Small intestine (tissue), 7 donors: ENCODE data around the gene ARHGAP10. TPM values are rescaled to one million over a fixed set of nuclear protein-coding genes. Genes with fewer than 3 reads are reported as not detected.
"Not testable (repeated sequence)": the region's sequence is repeated elsewhere in the genome, so short reads cannot be mapped to it uniquely, and the experiment has no call there.

Experiments used
- DNase-seq, 2 donors: peaks; one replicate each; pipeline versions ENCODE4 v3.0.0 to v3.0.0-alpha.2; 2013
- FAIRE-seq: peaks from 2 replicates; lab custom pipeline; 2012; peaks lifted over from hg19 to GRCh38; lab: Jason Lieb, UNC
- H3K27ac ChIP-seq, 3 donors: one replicate each; pipeline ENCODE4 v1.5.1; 2013; ENCODE audit warnings: low read length in 2 of 3, mild to moderate bottlenecking in 2 of 3, control low read depth in 1 of 3, inconsistent platforms in 1 of 3, low read depth in 1 of 3, moderate library complexity in 1 of 3
- H3K27me3 ChIP-seq, 3 donors: one replicate each; pipeline ENCODE4 v1.6.1; 2013; ENCODE audit warnings: low read length in 3 of 3, inconsistent platforms in 1 of 3; ENCODE audit not compliant: control insufficient read depth in 3 of 3, insufficient read depth in 3 of 3
- H3K36me3 ChIP-seq, 3 donors: one replicate each; pipeline ENCODE4 v1.6.1; 2013; ENCODE audit warnings: low read length in 3 of 3, inconsistent platforms in 1 of 3, low read depth in 1 of 3, mild to moderate bottlenecking in 1 of 3, moderate library complexity in 1 of 3; ENCODE audit not compliant: control insufficient read depth in 3 of 3, insufficient read depth in 2 of 3
- H3K4me1 ChIP-seq, 3 donors: one replicate each; pipeline ENCODE4 v1.6.1; 2013; ENCODE audit warnings: low read length in 2 of 3, inconsistent platforms in 1 of 3, low read depth in 1 of 3, mild to moderate bottlenecking in 1 of 3, moderate library complexity in 1 of 3; ENCODE audit not compliant: control insufficient read depth in 3 of 3, insufficient read depth in 2 of 3
- H3K4me3 ChIP-seq, 3 donors: one replicate each; pipeline ENCODE4 v1.5.1; 2013; ENCODE audit warnings: low read length in 3 of 3, control low read depth in 1 of 3, inconsistent platforms in 1 of 3, low read depth in 1 of 3, mild to moderate bottlenecking in 1 of 3, moderate library complexity in 1 of 3
- H3K9me3 ChIP-seq, 2 donors: one replicate each; pipeline ENCODE4 v1.6.1; 2013; ENCODE audit warnings: low read depth in 1 of 2, low read length in 1 of 2; ENCODE audit not compliant: control insufficient read depth in 2 of 2, insufficient read depth in 1 of 2
- WGBS, 3 donors: extraction: QIAGEN DNeasy Blood & Tissue Kit; methylation state at CpG; one replicate each; pipeline ENCODE4 v1.1.7; 2013; 5-methylcytosine and 5-hydroxymethylcytosine counted together
- polyA plus RNA-seq, 4 donors: library from polyadenylated mRNA; stranded (reverse) in 3 of 4; unstranded in 1 of 4; fragments of 200-250 nt in 3 of 4; fragments of 120-200 nt in 1 of 4; gene quantifications; one replicate each; pipeline versions ENCODE4 v1.2.1 to v1.2.3, GENCODE V29; 2013
- donor health status: healthy with polysubstance abuse.
- donor health status: control.
- donor health status: control.
- donor health status: Bipolar disorder and iron deficiency.
- donor health status: healthy.

The ARHGAP10 gene
- polyA plus RNA-seq, 4 donors, result 3.4 to 13.2 (median 6.7) TPM

GRCh38 chr4:147880511-147880910 lies 148.6 kb downstream of the ARHGAP10 start:
- no peaks in the 10 kb centered on the region for H3K4me1 ChIP-seq
- WGBS, 3 donors, result 98 to 99% (median 98%) methylated on average over 3 of the region's 3 CpGs

GRCh38 chr4:147884536-147884935 lies 152.6 kb downstream of the ARHGAP10 start:
- FAIRE-seq (no peak), DNase-seq (no peak)
- WGBS, 3 donors, result 95 to 98% (median 96%) methylated on average over 2 of the region's 2 CpGs
- Histone ChIP-seq H3K27ac (no peak overlapping the region), H3K36me3 (peaks cover 0 to 10% (median 0%) of the 10 kb centered on the region in 3 donors), H3K4me1 (no peaks in the 10 kb centered on the region), H3K4me3 (no peak overlapping the region), H3K27me3 (no peaks in the 10 kb centered on the region), H3K9me3 (peaks cover 0 to 10% of the 10 kb centered on the region in 2 donors)

More at GRCh38 chr4:147880511-147880910, 148.6 kb downstream of the ARHGAP10 start:
- DNase-seq (no peak), FAIRE-seq (no peak)
- Histone ChIP-seq H3K36me3 (peaks cover 0 to 14% (median 0%) of the 10 kb centered on the region in 3 donors), H3K4me3 (no peak overlapping the region), H3K27me3 (no peaks in the 10 kb centered on the region), H3K9me3 (peaks cover 0 to 10% of the 10 kb centered on the region in 2 donors), H3K27ac (no peak overlapping the region)

- 95 to 100% (median 95%) methylated on average over 1 of the region's 1 CpG for WGBS, 3 donors
- not testable (repeated sequence) for H3K4me3 ChIP-seq, H3K27me3 ChIP-seq, H3K36me3 ChIP-seq, DNase-seq, H3K4me1 ChIP-seq, H3K27ac ChIP-seq, FAIRE-seq
- H3K9me3 ChIP-seq, result peaks cover 0 to 10% of the 10 kb centered on the region in 2 donors
Observed at GRCh38 chr4:147885216-147885615, 153.3 kb downstream of the ARHGAP10 start.

GRCh38 chr4:147891476-147892115 lies 159.7 kb downstream of the ARHGAP10 start:
- WGBS, 3 donors, result 87 to 91% (median 89%) methylated on average over 6 of the region's 6 CpGs
- no peak for FAIRE-seq
- DNase-seq, result no peak

GRCh38 chr4:147899512-147899911 lies 167.6 kb downstream of the ARHGAP10 start:
- Histone ChIP-seq H3K27ac (no peak overlapping the region), H3K9me3 (peaks cover 0 to 9% of the 10 kb centered on the region in 2 donors), H3K4me1 (no peaks in the 10 kb centered on the region), H3K27me3 (no peaks in the 10 kb centered on the region), H3K4me3 (no peak overlapping the region), H3K36me3 (no peaks in the 10 kb centered on the region)
- DNase-seq (no peak), FAIRE-seq (no peak)
- 42 to 70% (median 66%) methylated on average over 2 of the region's 2 CpGs for WGBS, 3 donors

More at GRCh38 chr4:147891476-147892115, 159.7 kb downstream of the ARHGAP10 start:
- peaks cover 0 to 2% (median 0%) of the 10 kb centered on the region in 3 donors for H3K36me3 ChIP-seq
- H3K27ac ChIP-seq, result no peak overlapping the region
- no peaks in the 10 kb centered on the region for H3K27me3 ChIP-seq
- no peaks in the 10 kb centered on the region for H3K4me1 ChIP-seq
- no peak overlapping the region for H3K4me3 ChIP-seq
- H3K9me3 ChIP-seq, result peaks cover 0 to 5% of the 10 kb centered on the region in 2 donors

GRCh38 chr4:147901388-147901787 lies 169.5 kb downstream of the ARHGAP10 start:
- no peaks in the 10 kb centered on the region for H3K4me1 ChIP-seq
- no peaks in the 10 kb centered on the region for H3K36me3 ChIP-seq
- H3K9me3 ChIP-seq, result peaks cover 0 to 4% of the 10 kb centered on the region in 2 donors
- 34 to 42% (median 38%) methylated on average over 2 of the region's 2 CpGs for WGBS, 3 donors
- H3K27ac ChIP-seq, result no peak overlapping the region
- DNase-seq (no peak), FAIRE-seq (no peak)
- H3K27me3 ChIP-seq, result no peaks in the 10 kb centered on the region
- H3K4me3 ChIP-seq, result no peak overlapping the region

- no peaks in the 10 kb centered on the region for H3K36me3 ChIP-seq
- H3K9me3 ChIP-seq, result peaks cover 0 to 4% of the 10 kb centered on the region in 2 donors
- H3K4me1 ChIP-seq, result no peaks in the 10 kb centered on the region
- H3K27ac ChIP-seq, result no peak overlapping the region
- 78 to 85% (median 85%) methylated on average over 2 of the region's 2 CpGs for WGBS, 3 donors
- H3K4me3 ChIP-seq, result no peak overlapping the region
- no peak for DNase-seq
- FAIRE-seq, result no peak
- H3K27me3 ChIP-seq, result no peaks in the 10 kb centered on the region
Observed at GRCh38 chr4:147901916-147902315, 170.0 kb downstream of the ARHGAP10 start.

- 38 to 46% (median 39%) methylated on average over 2 of the region's 2 CpGs for WGBS, 3 donors
- no peak for FAIRE-seq
- Histone ChIP-seq H3K4me1 (no peaks in the 10 kb centered on the region), H3K4me3 (no peak overlapping the region), H3K27ac (no peak overlapping the region), H3K36me3 (peaks cover 0 to 4% (median 0%) of the 10 kb centered on the region in 3 donors), H3K27me3 (no peaks in the 10 kb centered on the region), H3K9me3 (no peaks in the 10 kb centered on the region)
- DNase-seq, result no peak
Observed at GRCh38 chr4:147909225-147909624, 177.3 kb downstream of the ARHGAP10 start.
